Measurements from ENCODE around the gene RNF111. TPM values are rescaled to one million over a fixed set of nuclear protein-coding genes. Genes with fewer than 3 reads are reported as not detected.

RNF111 gene
- total RNA-seq, 1 experiment from 2014 or later = 22.4 TPM

DNA sequence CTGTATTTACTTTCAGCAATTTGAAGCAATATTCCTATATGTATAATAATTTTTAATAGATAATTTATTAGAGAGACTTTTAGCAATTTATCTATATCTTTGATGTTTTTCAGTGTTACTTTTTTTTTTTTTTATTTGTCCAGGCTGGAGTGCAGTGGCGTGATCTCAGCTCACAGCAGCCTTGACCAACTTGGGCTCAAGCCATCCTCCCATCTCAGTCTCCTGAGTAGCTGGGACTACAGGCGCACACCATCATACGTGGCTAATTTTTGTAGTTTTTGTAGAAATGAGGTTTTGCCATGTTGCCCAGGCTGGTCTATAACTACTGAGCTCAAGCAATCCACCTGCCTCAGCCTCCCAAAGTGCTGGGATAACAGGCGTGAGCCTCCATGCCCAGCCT lies 28.7 kb upstream of the RNF111 start (continued):
- TF ChIP-seq ZNF263 (CRISPR knock-in tag; IDR thresholded peaks at IDR 0.05; ENCODE audit: low read depth) = no peak
- TF ChIP-seq ERG (CRISPR knock-in tag; IDR thresholded peaks at IDR 0.05) = no peak
- TF ChIP-seq ZNF317 (CRISPR knock-in tag; IDR thresholded peaks at IDR 0.05; ENCODE audit: borderline replicate concordance, low read depth) = no peak
- TF ChIP-seq ZNF512 (CRISPR knock-in tag; IDR thresholded peaks at IDR 0.05; ENCODE audit: borderline replicate concordance) = no peak
- TF ChIP-seq, protein P1, sequence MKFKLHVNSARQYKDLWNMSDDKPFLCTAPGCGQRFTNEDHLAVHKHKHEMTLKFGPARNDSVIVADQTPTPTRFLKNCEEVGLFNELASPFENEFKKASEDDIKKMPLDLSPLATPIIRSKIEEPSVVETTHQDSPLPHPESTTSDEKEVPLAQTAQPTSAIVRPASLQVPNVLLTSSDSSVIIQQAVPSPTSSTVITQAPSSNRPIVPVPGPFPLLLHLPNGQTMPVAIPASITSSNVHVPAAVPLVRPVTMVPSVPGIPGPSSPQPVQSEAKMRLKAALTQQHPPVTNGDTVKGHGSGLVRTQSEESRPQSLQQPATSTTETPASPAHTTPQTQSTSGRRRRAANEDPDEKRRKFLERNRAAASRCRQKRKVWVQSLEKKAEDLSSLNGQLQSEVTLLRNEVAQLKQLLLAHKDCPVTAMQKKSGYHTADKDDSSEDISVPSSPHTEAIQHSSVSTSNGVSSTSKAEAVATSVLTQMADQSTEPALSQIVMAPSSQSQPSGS (CRISPR knock-in tag; IDR thresholded peaks at IDR 0.05; ENCODE audit: borderline replicate concordance, low read depth) = no peak

DNA sequence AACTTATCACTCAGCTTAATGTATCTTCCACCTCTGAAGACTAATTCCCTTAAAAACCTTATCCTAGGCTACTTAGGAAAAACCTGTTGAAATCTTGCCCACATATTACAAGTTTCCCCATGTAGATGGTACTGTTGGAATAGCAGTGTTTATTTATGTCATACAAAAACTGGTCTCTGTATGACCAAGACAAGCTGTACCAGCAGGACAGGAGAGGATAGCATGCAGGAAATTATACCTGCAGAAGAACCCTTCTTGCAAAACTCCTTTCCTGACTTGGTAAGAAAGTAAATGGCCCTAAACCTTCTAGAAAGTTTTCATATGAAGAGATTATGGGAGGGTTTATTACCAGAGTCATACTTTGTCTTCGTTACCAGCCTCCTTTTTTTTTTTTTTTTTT lies 25.3 kb upstream of the RNF111 start:
- Mint-ChIP-seq H3K36me3 (no peaks in the 10 kb centered on the region), H3K27ac (no peak overlapping the region), H3K4me1 (no peaks in the 10 kb centered on the region), H3K4me3 (no peak overlapping the region), H3K9me3 (no peaks in the 10 kb centered on the region), H3K27me3 (ENCODE audit: low read depth) (no peaks in the 10 kb centered on the region)
- CTCF ChIA-PET = no interaction called here
- no peak for TF ChIP-seq OVOL2 (CRISPR knock-in tag; IDR thresholded peaks at IDR 0.05; ENCODE audit: borderline replicate concordance)
- no peak for TF ChIP-seq ZNF281 (CRISPR knock-in tag; IDR thresholded peaks at IDR 0.05)
- TF ChIP-seq TEAD4 (CRISPR knock-in tag; IDR thresholded peaks at IDR 0.05) = no peak
- no peak for TF ChIP-seq SMAD4 (CRISPR knock-in tag; IDR thresholded peaks at IDR 0.05)
- TF ChIP-seq, protein P2, sequence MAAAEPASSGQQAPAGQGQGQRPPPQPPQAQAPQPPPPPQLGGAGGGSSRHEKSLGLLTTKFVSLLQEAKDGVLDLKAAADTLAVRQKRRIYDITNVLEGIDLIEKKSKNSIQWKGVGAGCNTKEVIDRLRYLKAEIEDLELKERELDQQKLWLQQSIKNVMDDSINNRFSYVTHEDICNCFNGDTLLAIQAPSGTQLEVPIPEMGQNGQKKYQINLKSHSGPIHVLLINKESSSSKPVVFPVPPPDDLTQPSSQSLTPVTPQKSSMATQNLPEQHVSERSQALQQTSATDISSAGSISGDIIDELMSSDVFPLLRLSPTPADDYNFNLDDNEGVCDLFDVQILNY (CRISPR knock-in tag; IDR thresholded peaks at IDR 0.05) = no peak
- no peak for TF ChIP-seq SMAD3 (CRISPR knock-in tag; IDR thresholded peaks at IDR 0.05; ENCODE audit: borderline replicate concordance)
- TF ChIP-seq ZNF416 (CRISPR knock-in tag; IDR thresholded peaks at IDR 0.05) = no peak
- TF ChIP-seq, protein P3, sequence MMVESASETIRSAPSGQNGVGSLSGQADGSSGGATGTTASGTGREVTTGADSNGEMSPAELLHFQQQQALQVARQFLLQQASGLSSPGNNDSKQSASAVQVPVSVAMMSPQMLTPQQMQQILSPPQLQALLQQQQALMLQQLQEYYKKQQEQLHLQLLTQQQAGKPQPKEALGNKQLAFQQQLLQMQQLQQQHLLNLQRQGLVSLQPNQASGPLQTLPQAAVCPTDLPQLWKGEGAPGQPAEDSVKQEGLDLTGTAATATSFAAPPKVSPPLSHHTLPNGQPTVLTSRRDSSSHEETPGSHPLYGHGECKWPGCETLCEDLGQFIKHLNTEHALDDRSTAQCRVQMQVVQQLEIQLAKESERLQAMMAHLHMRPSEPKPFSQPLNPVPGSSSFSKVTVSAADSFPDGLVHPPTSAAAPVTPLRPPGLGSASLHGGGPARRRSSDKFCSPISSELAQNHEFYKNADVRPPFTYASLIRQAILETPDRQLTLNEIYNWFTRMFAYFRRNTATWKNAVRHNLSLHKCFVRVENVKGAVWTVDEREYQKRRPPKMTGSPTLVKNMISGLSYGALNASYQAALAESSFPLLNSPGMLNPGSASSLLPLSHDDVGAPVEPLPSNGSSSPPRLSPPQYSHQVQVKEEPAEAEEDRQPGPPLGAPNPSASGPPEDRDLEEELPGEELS (CRISPR knock-in tag; IDR thresholded peaks at IDR 0.05) = no peak
- TF ChIP-seq MXD4 (CRISPR knock-in tag; IDR thresholded peaks at IDR 0.05; ENCODE audit: borderline replicate concordance) = no peak
- no peak for TF ChIP-seq ZNF671 (CRISPR knock-in tag; IDR thresholded peaks at IDR 0.05)
- no peak for TF ChIP-seq RORB (CRISPR knock-in tag; IDR thresholded peaks at IDR 0.05)
- no peak for TF ChIP-seq SP1 (CRISPR knock-in tag; conservative IDR thresholded peaks at IDR 0.05)
- TF ChIP-seq ZNF396 (CRISPR knock-in tag; IDR thresholded peaks at IDR 0.05; ENCODE audit: borderline replicate concordance) = no peak
- TF ChIP-seq KAT7 (CRISPR knock-in tag; IDR thresholded peaks at IDR 0.05; ENCODE audit: borderline replicate concordance) = no peak
- no peak for TF ChIP-seq HMGA2 (CRISPR knock-in tag; IDR thresholded peaks at IDR 0.05)
- no peak for TF ChIP-seq NR3C1 (CRISPR knock-in tag; conservative IDR thresholded peaks at IDR 0.05; ENCODE audit: low read depth)
- no peak for TF ChIP-seq ATF3 (CRISPR knock-in tag; conservative IDR thresholded peaks at IDR 0.05)
- POLR2A ChIA-PET = no interaction called here
- no peak for ATAC-seq
- no peak for DNase-seq (ENCODE audit: low spot score)

Measured in WTC11 (cell line).